K562 (cell line): ENCODE results near the gene MACROH2A2. TPM values are rescaled to one million over a fixed set of nuclear protein-coding genes. Genes with fewer than 3 reads are reported as not detected.

ENCODE experiments used
- ATAC-seq: fragments of 200-7000 bp; cut with Tn5 transposase; 3 replicates; pipeline ENCODE4 v1.9.1; 2020; ENCODE audit warnings: moderate library complexity
- BruUV-seq: library from RNA; stranded (reverse); fragments of 400-500 nt; replicated peaks from 2 replicates; lab custom pipeline; 2021; lab: Mats Ljungman, UMichigan
- CTCF ChIA-PET: fragments of 300-600 bp; formaldehyde crosslinking; extraction: SDS; loops from one replicate; lab custom pipeline; 2021; ENCODE audit warnings: low intra/inter-chr PET ratio; lab: Yijun Ruan, JAX
- POLR2A ChIA-PET: fragments of 300-600, 350-650 bp; sonication (Branson Sonifier 250); formaldehyde crosslinking; extraction: SDS; loops from one replicate; lab custom pipeline; 2021; ENCODE audit warnings: antibody characterized with exemption, inconsistent platforms; lab: Yijun Ruan, JAX
- DNase-seq, 4 experiments: peaks; one replicate each; pipeline versions ENCODE4 v3.0.0 to v3.0.0-alpha.2; 2011 to 2018; ENCODE audit warnings: low spot score in 3 of 4, mixed read lengths in 3 of 4; ENCODE audit errors: extremely low read depth in 1 of 4
- FAIRE-seq: peaks from 2 replicates; lab custom pipeline; 2011; peaks lifted over from hg19 to GRCh38; lab: Jason Lieb, UNC
- H2AFZ ChIP-seq: 2 replicates; pipeline ENCODE4 v1.6.0; 2011; ENCODE audit warnings: low read depth, low read length, control low read depth, inconsistent platforms
- H3K27ac ChIP-seq: fragments of 200-600 bp; 3 replicates; pipeline ENCODE4 v1.8.0; 2011; ENCODE audit warnings: low read depth, mild to moderate bottlenecking, control low read depth, inconsistent platforms, low read length, moderate library complexity, mixed read lengths; ENCODE audit errors: extremely low read depth
- H3K27me3 ChIP-seq, 2 experiments: fragments of 300-600 bp in 1 of 2; 2 replicates in 1 of 2; 3 replicates in 1 of 2; pipeline versions ENCODE4 v1.6.0 to v1.8.0; 2011; ENCODE audit warnings: inconsistent platforms in 2 of 2, low read length in 2 of 2, mild to moderate bottlenecking in 1 of 2, mixed read lengths in 1 of 2, moderate library complexity in 1 of 2; ENCODE audit not compliant: control insufficient read depth in 2 of 2, insufficient read depth in 2 of 2
- H3K36me3 ChIP-seq: fragments of 300-600 bp; 3 replicates; pipeline ENCODE4 v1.8.0; 2011; ENCODE audit warnings: mild to moderate bottlenecking, low read length, inconsistent platforms; ENCODE audit not compliant: control insufficient read depth, insufficient read depth
- H3K4me1 ChIP-seq, 2 experiments: fragments of 200-600 bp in 1 of 2; replicated peaks in 1 of 2; 2 replicates in 1 of 2; 3 replicates in 1 of 2; pipeline versions ENCODE4 v1.5.1 to v1.8.0; 2011; ENCODE audit warnings: inconsistent platforms in 2 of 2, low read length in 2 of 2, mild to moderate bottlenecking in 1 of 2, mixed read lengths in 1 of 2, moderate library complexity in 1 of 2; ENCODE audit not compliant: control insufficient read depth in 2 of 2, insufficient read depth in 2 of 2
- H3K4me2 ChIP-seq: 2 replicates; pipeline ENCODE4 v1.6.1; 2011; ENCODE audit warnings: low read length, control low read depth, inconsistent platforms, mixed read lengths; ENCODE audit not compliant: insufficient read depth
- H3K4me3 ChIP-seq: fragments of 200-600 bp; sonication (generic), shearing (Covaris generic); 2 replicates; pipeline ENCODE4 v1.5.1; 2016; ENCODE audit warnings: control low read depth, inconsistent platforms
- H3K79me2 ChIP-seq: fragments of 200-600 bp; 3 replicates; pipeline ENCODE4 v1.8.0; 2011; ENCODE audit warnings: low read length, inconsistent platforms; ENCODE audit not compliant: control insufficient read depth, insufficient read depth
- H3K9ac ChIP-seq, 2 experiments: 2 replicates each; pipeline versions ENCODE4 v1.6.0 to v1.6.1; 2011; ENCODE audit warnings: low read depth in 2 of 2, low read length in 2 of 2, control low read depth in 1 of 2, inconsistent platforms in 1 of 2, mild to moderate bottlenecking in 1 of 2, mixed read lengths in 1 of 2; ENCODE audit not compliant: insufficient read depth in 1 of 2
- H3K9me1 ChIP-seq: one replicate; pipeline ENCODE4 v1.6.0; 2011; ENCODE audit warnings: inconsistent platforms, mild to moderate bottlenecking, low read length, moderate library complexity; ENCODE audit not compliant: control insufficient read depth, insufficient read depth
- H3K9me3 ChIP-seq: replicated peaks from 2 replicates; pipeline ENCODE4 v1.5.1; 2011; ENCODE audit warnings: low read depth, low read length, inconsistent platforms; ENCODE audit not compliant: control insufficient read depth, insufficient read depth
- H4K20me1 ChIP-seq: replicated peaks from 2 replicates; pipeline ENCODE4 v1.6.1; 2011; ENCODE audit warnings: low read length, inconsistent platforms, mixed read lengths; ENCODE audit not compliant: control insufficient read depth, insufficient read depth
- GABPB2 ChIP-seq: fragments of 250-450 bp; sonication (Bioruptor Pico); conservative IDR thresholded peaks from 2 replicates; pipeline ENCODE4 v1.5.1; 2021; ENCODE audit warnings: mild to moderate bottlenecking
- JUND ChIP-seq, 2 experiments: IDR thresholded peaks; 2 replicates in 1 of 2; 3 replicates in 1 of 2; pipeline ENCODE4 v1.6.1; 2011; ENCODE audit warnings: borderline replicate concordance in 2 of 2, low read depth in 2 of 2, low read length in 2 of 2, improper control_type of control experiment in 1 of 2, missing biosample characterization in 1 of 2, missing genetic modification characterization in 1 of 2, missing genetic modification reagents in 1 of 2
- ZNF551 ChIP-seq: fragments of 250-450 bp; sonication (Bioruptor Pico); IDR thresholded peaks from 2 replicates; pipeline ENCODE4 v1.5.0; 2021; ENCODE audit warnings: mild to moderate bottlenecking, moderate library complexity
- WGBS: fragments of 100-300 bp; shearing (Covaris generic); methylation state at CpG from one replicate; pipeline ENCODE4 v1.1.6; 2016; ENCODE audit warnings: low coverage, mixed read lengths; ENCODE audit not compliant: insufficient coverage; ENCODE audit errors: missing lambda C conversion rate; 5-methylcytosine and 5-hydroxymethylcytosine counted together
- in situ Hi-C: fragments of 300-500 bp; cut with MboI; formaldehyde crosslinking; loops from 4 replicates; pipeline ENCODE4 v1.15.0; 2018; ENCODE audit warnings: inconsistent platforms, mixed read lengths
- intact Hi-C: fragments of 100-400 bp; cut with micrococcal nuclease; formaldehyde crosslinking; loops from 2 replicates; pipeline ENCODE4 v1.14.2; 2022
- polyA plus RNA-seq, 8 experiments: library from polyadenylated mRNA; depleted of rRNA in 4 of 8; stranded (reverse) in 5 of 8; unstranded in 3 of 8; fragments of >200 nt; fragmentation: Nextera tagmentation in 2 of 8; fragmentation: Illumina TruSeq in 1 of 8; extraction: Ambion mirVana in 2 of 8; extraction: Trizol in 1 of 8; gene quantifications; 2 replicates each; pipeline versions ENCODE4 v1.2.1 to v1.2.3, GENCODE V29; 2011 to 2014; ENCODE audit warnings: inconsistent platforms in 1 of 8, missing spikeins in 1 of 8
- total RNA-seq, 7 experiments: library from RNA; depleted of rRNA in 6 of 7; stranded (reverse); fragments of >200 nt in 6 of 7; fragmentation: Illumina TruSeq in 2 of 7; extraction: Trizol in 2 of 7; gene quantifications; 2 replicates each; pipeline versions ENCODE4 v1.2.1 to v1.2.3, GENCODE V29; 2011 to 2021; ENCODE audit warnings: low replicate concordance in 1 of 7
- TF ChIP-seq, protein P1 (sequence below): sonication (generic); formaldehyde crosslinking; IDR thresholded peaks from 2 replicates; pipeline ENCODE4 v1.8.1; 2023; ENCODE audit warnings: mild to moderate bottlenecking, missing genetic modification reagents
- TF ChIP-seq, protein P2 (sequence below): sonication (generic); formaldehyde crosslinking; IDR thresholded peaks from 2 replicates; pipeline ENCODE4 v1.5.0; 2020; ENCODE audit warnings: missing genetic modification reagents

Gene MACROH2A2
- total and polyA plus RNA-seq, 9 of the 15 experiments (the other 6 are each of a cell fraction or from before 2014, with no cell fraction given): 0.07 TPM; not detected in 8

DNA sequence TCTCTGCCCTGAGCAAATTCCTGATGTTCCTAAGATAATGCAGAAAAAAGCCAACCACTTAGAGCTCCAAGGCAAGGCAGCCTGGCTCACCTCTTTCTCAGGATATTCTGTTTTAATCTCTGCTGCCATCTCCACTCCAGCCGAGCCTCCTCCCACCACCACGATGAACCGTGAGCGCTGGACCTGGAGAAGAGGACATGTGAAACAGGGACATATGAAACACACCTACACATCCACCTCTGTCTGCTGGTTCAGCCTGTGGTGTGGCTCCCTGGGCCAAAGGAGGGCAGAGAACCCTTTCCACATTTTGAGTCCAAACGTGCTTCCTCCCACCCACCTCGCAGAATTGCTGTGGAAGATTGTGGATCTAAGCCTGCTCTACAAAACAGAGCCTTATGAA is 67.8 kb downstream of the MACROH2A2 start:
- CTCF ChIA-PET: no interaction called here
- TF ChIP-seq JUND (IDR thresholded peaks at IDR 0.05; ENCODE audit: borderline replicate concordance, low read depth, low read length): no peak
- TF ChIP-seq JUND (tag; IDR thresholded peaks at IDR 0.05; ENCODE audit: borderline replicate concordance, low read depth, low read length): no peak
- TF ChIP-seq, protein P1, sequence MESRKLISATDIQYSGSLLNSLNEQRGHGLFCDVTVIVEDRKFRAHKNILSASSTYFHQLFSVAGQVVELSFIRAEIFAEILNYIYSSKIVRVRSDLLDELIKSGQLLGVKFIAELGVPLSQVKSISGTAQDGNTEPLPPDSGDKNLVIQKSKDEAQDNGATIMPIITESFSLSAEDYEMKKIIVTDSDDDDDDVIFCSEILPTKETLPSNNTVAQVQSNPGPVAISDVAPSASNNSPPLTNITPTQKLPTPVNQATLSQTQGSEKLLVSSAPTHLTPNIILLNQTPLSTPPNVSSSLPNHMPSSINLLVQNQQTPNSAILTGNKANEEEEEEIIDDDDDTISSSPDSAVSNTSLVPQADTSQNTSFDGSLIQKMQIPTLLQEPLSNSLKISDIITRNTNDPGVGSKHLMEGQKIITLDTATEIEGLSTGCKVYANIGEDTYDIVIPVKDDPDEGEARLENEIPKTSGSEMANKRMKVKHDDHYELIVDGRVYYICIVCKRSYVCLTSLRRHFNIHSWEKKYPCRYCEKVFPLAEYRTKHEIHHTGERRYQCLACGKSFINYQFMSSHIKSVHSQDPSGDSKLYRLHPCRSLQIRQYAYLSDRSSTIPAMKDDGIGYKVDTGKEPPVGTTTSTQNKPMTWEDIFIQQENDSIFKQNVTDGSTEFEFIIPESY: no peak
- TF ChIP-seq, protein P2, sequence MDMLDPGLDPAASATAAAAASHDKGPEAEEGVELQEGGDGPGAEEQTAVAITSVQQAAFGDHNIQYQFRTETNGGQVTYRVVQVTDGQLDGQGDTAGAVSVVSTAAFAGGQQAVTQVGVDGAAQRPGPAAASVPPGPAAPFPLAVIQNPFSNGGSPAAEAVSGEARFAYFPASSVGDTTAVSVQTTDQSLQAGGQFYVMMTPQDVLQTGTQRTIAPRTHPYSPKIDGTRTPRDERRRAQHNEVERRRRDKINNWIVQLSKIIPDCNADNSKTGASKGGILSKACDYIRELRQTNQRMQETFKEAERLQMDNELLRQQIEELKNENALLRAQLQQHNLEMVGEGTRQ (CRISPR knock-in tag): no peak
- no peak for TF ChIP-seq GABPB2 (CRISPR knock-in tag)
- TF ChIP-seq ZNF551 (CRISPR knock-in tag): no peak

More for the DNA sequence above, 67.8 kb downstream of the MACROH2A2 start:
- H2AFZ ChIP-seq: no peak overlapping the region
- 40% methylated on average over 6 of the region's 6 CpGs for WGBS
- ATAC-seq (no peak), FAIRE-seq (no peak), DNase-seq (no peak)
- no peaks in the 10 kb centered on the region; a peak in 1 of 5 replicates for H3K27me3 ChIP-seq
- H3K9me1 ChIP-seq: peaks cover 4% of the 10 kb centered on the region
- no peak overlapping the region for H3K27ac ChIP-seq
- no peaks in the 10 kb centered on the region for H3K9me3 ChIP-seq
- H3K36me3 ChIP-seq: peaks cover 23% of the 10 kb centered on the region; the same call in 2 of the 3 replicates
- peaks cover 10% of the 10 kb centered on the region for H4K20me1 ChIP-seq
- in situ Hi-C loops (no loop called here), intact Hi-C loops (no loop called here)
- H3K9ac ChIP-seq: no peak overlapping the region
- no TSS peak for BruUV-seq
- POLR2A ChIA-PET: interaction anchor here (1.2 kb wide), 2 partner anchors 11 to 49 kb away, joined by 3 read pairs; no protein-coding TSS in a partner anchor
- no peak overlapping the region for H3K4me3 ChIP-seq
- H3K4me1 ChIP-seq: peaks cover 4 to 5% of the 10 kb centered on the region in 2 experiments; a peak in 4 of 5 replicates
- no peaks in the 10 kb centered on the region for H3K79me2 ChIP-seq
- H3K4me2 ChIP-seq: no peak overlapping the region
